Retina (tissue), 1 donor: ENCODE data around the gene AIFM3.
"Not testable (repeated sequence)": the region's sequence is repeated elsewhere in the genome, so short reads cannot be mapped to it uniquely, and the experiment has no call there.

Experiments used
- DNase-seq: peaks from one replicate; pipeline ENCODE4 v3.0.0-alpha.2; 2016

AIFM3 gene, protein sequence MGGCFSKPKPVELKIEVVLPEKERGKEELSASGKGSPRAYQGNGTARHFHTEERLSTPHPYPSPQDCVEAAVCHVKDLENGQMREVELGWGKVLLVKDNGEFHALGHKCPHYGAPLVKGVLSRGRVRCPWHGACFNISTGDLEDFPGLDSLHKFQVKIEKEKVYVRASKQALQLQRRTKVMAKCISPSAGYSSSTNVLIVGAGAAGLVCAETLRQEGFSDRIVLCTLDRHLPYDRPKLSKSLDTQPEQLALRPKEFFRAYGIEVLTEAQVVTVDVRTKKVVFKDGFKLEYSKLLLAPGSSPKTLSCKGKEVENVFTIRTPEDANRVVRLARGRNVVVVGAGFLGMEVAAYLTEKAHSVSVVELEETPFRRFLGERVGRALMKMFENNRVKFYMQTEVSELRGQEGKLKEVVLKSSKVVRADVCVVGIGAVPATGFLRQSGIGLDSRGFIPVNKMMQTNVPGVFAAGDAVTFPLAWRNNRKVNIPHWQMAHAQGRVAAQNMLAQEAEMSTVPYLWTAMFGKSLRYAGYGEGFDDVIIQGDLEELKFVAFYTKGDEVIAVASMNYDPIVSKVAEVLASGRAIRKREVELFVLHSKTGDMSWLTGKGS

DNA sequence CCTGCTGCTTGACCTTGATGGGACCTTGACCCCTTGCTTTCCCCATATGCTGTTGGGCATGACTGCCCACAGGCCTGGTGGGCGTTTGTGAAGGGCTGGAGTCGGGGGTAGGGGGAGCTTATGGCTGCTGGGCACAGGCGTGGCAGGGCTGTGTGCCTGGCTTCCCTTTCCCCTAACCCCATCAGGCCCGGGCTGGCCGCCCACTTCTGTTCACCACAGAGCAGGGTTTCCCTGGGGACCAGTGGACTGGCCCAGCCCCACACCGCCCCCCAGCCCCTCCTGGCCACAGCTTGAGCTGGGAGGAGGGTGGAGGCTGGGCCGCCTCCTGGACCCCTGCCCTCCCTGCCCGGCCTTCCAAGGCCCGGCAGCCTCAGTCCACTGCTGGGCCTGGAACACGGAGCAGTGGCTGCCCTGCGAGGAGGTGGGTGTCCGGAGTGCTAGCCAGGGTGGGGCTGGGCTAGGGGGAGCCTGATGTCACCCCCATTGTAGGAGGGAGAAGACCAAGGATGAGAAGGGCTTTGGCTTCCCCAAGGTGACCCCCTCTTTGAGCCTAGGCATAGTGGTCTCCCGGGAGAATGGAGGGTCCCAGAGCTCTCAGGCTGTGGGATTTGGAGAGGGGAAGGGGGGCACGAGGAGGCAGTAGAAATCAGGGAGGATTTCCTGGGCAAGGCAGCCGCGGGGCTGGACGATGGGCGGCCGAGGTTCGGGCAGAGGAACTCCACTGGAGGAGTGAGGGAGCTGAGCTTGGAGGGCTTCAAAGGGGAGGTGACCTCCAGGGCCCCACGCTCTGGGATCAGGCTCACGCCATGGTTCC, at the start of gene AIFM3:
AIFM3 (plus strand) TSS at position 373 of the 814 bp plus-strand sequence. CDS start 690 bp downstream, outside the sequence.
- DNase-seq = no peak

- no peak for DNase-seq
These were observed 48.3 kb upstream of the AIFM3 start for GRCh38 chr22:20918663-20919218.

DNA sequence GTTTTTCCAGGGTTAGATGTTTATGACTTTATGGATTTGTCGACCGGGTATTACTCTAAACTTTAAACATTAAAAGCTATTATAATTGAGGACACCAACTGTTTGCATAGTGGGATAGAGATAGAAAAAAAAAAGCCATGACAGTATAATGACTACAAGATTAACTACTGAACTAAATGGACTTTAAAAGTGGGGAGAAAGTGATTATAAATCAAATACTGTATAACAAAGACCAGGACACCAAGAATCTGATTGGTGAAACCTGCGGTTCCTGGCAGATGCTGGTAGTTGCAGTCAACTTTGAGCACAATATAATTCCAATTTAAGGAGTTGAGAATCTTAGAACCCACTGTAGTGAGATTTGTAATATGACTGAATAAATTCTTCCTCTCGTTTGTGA, 47.3 kb upstream of the AIFM3 start:
- DNase-seq = no peak

DNA sequence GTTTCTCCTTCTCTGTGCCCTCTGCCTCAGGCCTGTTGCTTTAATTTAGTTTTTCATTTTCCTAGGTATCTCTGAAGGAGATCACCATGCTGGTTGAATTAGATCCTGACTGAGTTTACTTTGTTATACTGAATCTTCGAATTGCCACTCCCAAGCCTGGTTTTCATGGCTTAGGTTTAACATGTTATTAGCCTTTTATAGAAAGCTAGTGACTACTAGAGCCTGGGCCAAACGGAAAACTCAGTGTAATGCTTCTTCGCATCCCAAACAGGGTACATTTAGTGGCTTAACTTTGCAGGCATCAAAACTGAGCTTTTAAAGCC, 46.2 kb upstream of the AIFM3 start:
- DNase-seq = no peak

DNA sequence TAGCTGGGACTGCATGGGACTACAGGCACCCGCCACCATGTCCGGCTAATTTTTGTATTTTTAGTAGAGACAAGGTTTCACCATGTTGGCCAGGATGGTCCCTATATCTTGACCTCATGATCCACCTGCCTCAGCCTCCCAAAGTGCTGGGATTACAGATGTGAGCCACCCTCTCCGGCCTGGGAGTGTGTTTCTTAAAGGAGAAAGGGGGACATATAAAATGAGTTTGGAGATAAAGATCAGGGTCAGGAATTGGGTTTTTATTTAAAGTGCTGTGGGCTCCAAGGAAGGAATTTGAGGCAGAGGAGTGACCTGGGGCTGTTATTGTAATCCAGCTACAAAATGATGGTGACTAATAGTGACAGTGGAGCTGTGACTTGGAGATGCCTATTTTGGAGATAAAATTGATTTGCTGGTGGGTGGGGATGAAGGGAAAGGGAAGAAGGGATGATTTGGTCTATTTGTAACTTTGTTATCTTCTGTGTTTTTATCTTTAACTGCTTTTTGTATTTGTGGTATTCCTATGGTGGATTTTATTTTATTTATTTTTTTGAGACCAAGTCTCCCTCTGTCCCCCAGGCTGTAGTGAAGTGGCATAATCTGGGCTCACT, 44.8 kb upstream of the AIFM3 start:
- DNase-seq = no peak

- DNase-seq = no peak
These were observed 40.8 kb upstream of the AIFM3 start for GRCh38 chr22:20926243-20926642.

GRCh38 chr22:20927940-20928572, 39.0 kb upstream of the AIFM3 start:
- no peak for DNase-seq

- no peak for DNase-seq
These were observed 38.5 kb upstream of the AIFM3 start for GRCh38 chr22:20928573-20928967.

DNA sequence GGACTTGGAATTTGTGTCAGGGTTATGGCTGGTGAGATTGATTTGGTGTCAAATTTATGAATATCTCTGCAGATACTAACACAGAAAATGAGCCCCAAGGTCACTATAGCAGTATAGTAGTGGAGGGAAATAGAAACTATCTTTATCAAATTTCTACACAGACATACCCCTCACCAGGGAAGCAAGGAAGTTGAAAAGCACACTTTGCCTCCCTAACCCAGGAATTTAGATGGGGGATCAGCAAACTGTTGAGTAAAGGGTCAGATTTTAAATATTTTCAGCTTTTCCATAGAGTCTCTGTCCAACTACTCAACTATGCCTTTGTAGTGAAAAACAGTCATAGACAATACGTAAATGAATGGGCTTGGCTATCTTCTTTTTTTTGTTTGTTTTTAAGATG, 37.1 kb upstream of the AIFM3 start:
- DNase-seq = no peak

DNA sequence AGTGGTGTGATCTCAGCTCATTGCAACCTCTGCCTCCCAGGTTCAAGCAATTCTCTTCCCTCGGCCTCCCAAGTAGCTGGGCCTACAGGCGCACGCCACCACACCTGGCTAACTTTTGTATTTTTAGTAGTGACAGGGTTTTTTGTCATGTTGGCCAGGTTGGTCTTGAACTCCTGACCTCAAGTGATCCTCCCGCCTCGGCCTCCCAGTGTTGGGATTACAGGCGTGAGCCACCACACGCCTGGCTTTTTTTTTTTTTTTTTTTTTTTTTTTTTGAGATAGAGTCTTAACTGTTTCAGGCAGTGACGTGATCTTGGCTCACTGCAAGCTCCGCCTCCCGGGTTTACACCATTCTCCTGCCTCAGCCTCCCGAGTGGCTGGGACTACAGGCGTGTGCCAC, 36.6 kb upstream of the AIFM3 start:
- not testable (repeated sequence) for DNase-seq

DNA sequence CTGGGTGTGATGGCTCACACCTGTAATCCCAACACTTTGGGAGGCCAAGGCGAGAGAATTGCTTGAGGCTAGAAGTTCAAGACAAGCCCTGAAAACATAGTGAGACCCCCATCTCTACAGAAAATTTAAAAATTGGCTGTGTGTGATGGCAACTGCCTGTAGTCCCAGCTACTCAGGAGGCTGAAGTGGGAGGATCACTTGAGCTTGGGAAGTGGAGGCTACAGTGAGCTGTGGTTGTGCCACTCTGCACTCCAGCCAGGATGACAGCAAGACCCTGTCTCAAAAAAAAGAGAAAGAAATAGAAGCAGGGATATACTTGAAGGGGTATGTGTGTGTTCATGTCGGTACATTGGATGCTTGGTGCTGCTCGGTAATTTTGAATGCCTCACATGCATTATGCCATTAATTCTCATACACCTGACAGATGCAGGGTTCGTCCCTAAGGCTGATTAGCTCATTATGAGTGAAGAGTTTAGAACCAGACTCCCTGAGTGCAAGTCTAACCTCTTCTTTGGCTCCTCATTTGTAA, 35.9 kb upstream of the AIFM3 start:
- DNase-seq = no peak

DNA sequence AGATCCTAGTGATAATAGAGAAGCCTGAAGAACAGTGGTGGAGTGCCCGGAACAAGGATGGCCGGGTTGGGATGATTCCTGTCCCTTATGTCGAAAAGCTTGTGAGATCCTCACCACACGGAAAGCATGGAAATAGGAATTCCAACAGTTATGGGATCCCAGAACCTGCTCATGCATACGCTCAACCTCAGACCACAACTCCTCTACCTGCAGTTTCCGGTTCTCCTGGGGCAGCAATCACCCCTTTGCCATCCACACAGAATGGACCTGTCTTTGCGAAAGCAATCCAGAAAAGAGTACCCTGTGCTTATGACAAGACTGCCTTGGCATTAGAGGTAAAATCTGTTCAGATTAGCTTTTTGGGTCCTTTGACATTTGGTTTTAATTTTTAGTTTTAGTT, 33.1 kb upstream of the AIFM3 start:
- no peak for DNase-seq

DNA sequence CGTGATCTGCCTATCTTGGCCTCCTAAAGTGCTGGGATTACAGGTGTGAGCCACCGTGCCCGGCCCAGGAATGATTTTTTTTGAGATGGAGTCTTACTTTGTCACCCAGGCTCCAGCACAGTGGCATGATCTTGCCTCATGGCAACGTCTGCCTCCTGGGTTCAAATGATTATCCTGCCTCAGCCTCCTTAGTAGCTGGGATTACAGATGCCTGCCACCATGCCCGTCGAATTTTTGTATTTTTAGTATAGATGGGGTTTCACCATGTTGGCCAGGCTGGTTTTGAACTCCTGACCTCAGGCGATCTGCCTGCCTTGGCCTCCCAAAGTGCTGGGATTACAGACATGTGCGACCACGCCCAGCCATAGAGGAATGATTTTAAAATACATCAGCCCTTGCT, 32.0 kb upstream of the AIFM3 start:
- DNase-seq = not testable (repeated sequence)

- not testable (repeated sequence) for DNase-seq
These were observed 31.1 kb upstream of the AIFM3 start for GRCh38 chr22:20935780-20936539.

GRCh38 chr22:20937031-20937793, 29.8 kb upstream of the AIFM3 start:
- no peak for DNase-seq

DNA sequence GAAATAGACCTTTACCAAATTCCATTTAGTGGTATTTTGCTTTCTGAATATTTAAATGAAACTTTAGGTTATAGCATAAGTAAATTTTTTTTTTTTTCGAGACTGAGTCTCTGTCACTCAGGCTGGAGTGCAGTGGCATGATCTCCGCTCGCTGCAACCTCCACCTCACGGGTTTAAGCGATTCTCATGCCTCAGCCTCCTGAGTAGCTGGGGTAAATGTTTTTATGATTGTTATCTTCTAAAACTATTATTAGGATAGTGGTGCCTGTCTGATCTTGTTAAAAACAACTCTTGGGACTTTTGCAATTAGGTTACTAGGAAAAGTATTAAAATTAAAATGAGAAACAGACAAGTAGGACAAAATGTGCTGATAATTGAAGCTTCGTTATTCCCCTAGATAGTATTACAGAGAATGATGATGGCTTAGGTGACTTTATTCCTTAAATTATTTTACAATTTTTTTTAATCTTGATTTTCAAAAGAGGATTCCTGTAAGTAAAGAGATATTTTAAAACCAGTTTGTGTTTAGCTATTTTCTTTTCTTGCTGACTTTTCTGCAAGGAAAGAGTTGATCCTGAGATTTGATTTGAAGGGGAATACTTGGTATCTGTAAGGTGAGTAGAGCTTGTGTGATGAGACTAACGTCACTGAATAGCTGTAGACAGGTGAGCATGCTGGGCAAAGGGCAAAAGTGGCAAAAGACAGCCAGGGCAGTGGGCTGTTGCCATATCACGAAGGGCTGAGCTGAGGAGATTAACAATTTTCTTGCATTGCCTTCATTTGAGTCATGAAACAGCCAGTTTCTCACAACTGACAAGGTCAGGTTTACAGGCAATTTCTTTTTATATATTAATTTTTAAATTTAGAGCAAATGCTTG, 29.0 kb upstream of the AIFM3 start:
- no peak for DNase-seq

- DNase-seq = not testable (repeated sequence)
These were observed 27.4 kb upstream of the AIFM3 start for GRCh38 chr22:20939457-20940185.

DNA sequence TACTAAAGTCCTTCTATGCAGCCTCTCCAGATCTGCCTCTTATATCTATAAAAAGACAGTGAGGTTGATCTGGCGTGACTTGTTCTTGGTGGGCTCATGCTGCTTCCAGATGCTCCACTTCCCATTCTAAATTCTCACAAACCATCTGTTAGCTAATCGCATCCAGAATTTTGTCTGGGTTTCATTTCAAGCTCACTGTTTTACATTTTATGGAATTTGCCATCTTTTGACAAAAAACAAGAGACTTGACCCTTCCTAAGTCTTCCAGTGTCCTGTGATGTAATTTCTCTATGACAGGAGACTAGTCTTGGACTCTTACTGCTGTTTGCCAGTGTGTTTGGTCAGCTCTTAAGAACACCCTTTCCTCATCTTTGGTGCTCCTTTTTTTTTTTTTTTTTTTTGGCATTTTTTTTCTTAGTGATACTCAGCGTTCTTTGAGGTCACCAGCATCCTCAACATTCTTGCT, 26.8 kb upstream of the AIFM3 start:
- no peak for DNase-seq

GRCh38 chr22:20940904-20941385, 26.1 kb upstream of the AIFM3 start:
- DNase-seq = no peak
